Endothelial cell of umbilical vein (primary cell): Measurements from ENCODE around the gene CLEC16A. TPM values are rescaled to one million over a fixed set of nuclear protein-coding genes. Genes with fewer than 3 reads are reported as not detected.

ENCODE experiments used
- BruUV-seq: library from RNA; stranded (reverse); fragments of 400-500 nt; replicated peaks from 2 replicates; lab custom pipeline; 2021; lab: Mats Ljungman, UMichigan
- CTCF ChIA-PET: fragments of 300-600, 350-600 bp; sonication (Branson Sonifier 250); formaldehyde crosslinking; loops from one replicate; lab custom pipeline; 2021; ENCODE audit warnings: antibody characterized with exemption, inconsistent platforms; lab: Charles Lee
- POLR2A ChIA-PET: fragments of 300-600, 350-600 bp; sonication (Branson Sonifier 250); formaldehyde crosslinking; loops from one replicate; lab custom pipeline; 2021; ENCODE audit warnings: antibody characterized with exemption, inconsistent platforms; lab: Charles Lee
- DNase-seq: peaks from one replicate; pipeline ENCODE4 v3.0.0-alpha.2; 2011; ENCODE audit warnings: low read depth, low spot score
- FAIRE-seq: peaks from 2 replicates; lab custom pipeline; 2011; peaks lifted over from hg19 to GRCh38; lab: Jason Lieb, UNC
- H2AFZ ChIP-seq: 2 replicates; pipeline ENCODE4 v1.6.0; 2012; ENCODE audit warnings: low read depth, low read length, control low read depth, inconsistent platforms
- H3K27ac ChIP-seq: 2 replicates; pipeline ENCODE4 v1.5.1; 2011; ENCODE audit warnings: low read depth, mild to moderate bottlenecking, control low read depth, low read length, moderate library complexity; ENCODE audit not compliant: insufficient read depth
- H3K27me3 ChIP-seq, 2 experiments: 2 replicates each; pipeline versions ENCODE4 v1.6.0 to v1.6.1; 2011; ENCODE audit warnings: low read length in 2 of 2, mixed read lengths in 1 of 2; ENCODE audit not compliant: control insufficient read depth in 2 of 2, insufficient read depth in 2 of 2
- H3K36me3 ChIP-seq, 2 experiments: 2 replicates in 1 of 2; 3 replicates in 1 of 2; pipeline ENCODE4 v1.5.1; 2011; ENCODE audit warnings: low read length in 2 of 2, mild to moderate bottlenecking in 1 of 2, moderate library complexity in 1 of 2; ENCODE audit not compliant: control insufficient read depth in 2 of 2, insufficient read depth in 2 of 2; ENCODE audit errors: extremely low read depth in 1 of 2
- H3K4me1 ChIP-seq: 3 replicates; pipeline ENCODE4 v1.5.1; 2011; ENCODE audit warnings: mild to moderate bottlenecking, low read length; ENCODE audit not compliant: control insufficient read depth, insufficient read depth; ENCODE audit errors: extremely low read depth
- H3K4me2 ChIP-seq: 2 replicates; pipeline ENCODE4 v1.6.1; 2011; ENCODE audit warnings: low read length, control low read depth, mixed read lengths; ENCODE audit not compliant: insufficient read depth
- H3K4me3 ChIP-seq, 3 experiments: fragments of 200-600 bp in 1 of 3; sonication (generic), shearing (Covaris generic) in 1 of 3; replicated peaks in 1 of 3; 2 replicates each; pipeline ENCODE4 v1.5.1; 2011 to 2016; ENCODE audit warnings: control low read depth in 3 of 3, low read length in 3 of 3, mild to moderate bottlenecking in 2 of 3, inconsistent platforms in 1 of 3, low read depth in 1 of 3, moderate library complexity in 1 of 3; ENCODE audit not compliant: insufficient read depth in 1 of 3
- H3K79me2 ChIP-seq: 2 replicates; pipeline ENCODE4 v1.6.0; 2012; ENCODE audit warnings: low read length, inconsistent platforms; ENCODE audit not compliant: control insufficient read depth, insufficient read depth
- H3K9ac ChIP-seq: replicated peaks from 2 replicates; pipeline ENCODE3; 2011; ENCODE audit warnings: low read length, control low read depth; ENCODE audit not compliant: insufficient read depth; ENCODE audit errors: extremely low read depth
- H3K9me1 ChIP-seq: replicated peaks from 3 replicates; pipeline ENCODE4 v1.6.0; 2011; ENCODE audit warnings: mild to moderate bottlenecking, low read length; ENCODE audit not compliant: control insufficient read depth, insufficient read depth; ENCODE audit errors: extremely low read depth
- H3K9me3 ChIP-seq: replicated peaks from 2 replicates; pipeline ENCODE4 v1.5.1; 2012; ENCODE audit warnings: low read length, inconsistent platforms; ENCODE audit not compliant: control insufficient read depth, insufficient read depth
- H4K20me1 ChIP-seq: replicated peaks from 2 replicates; pipeline ENCODE3; 2011; ENCODE audit warnings: mild to moderate bottlenecking, low read length; ENCODE audit not compliant: control insufficient read depth, insufficient read depth; ENCODE audit errors: extremely low read depth
- EZH2 ChIP-seq: IDR thresholded peaks from 2 replicates; pipeline ENCODE4 v1.6.1; 2012; ENCODE audit warnings: borderline replicate concordance, low read depth, mild to moderate bottlenecking, moderate library complexity, low read length, inconsistent platforms; ENCODE audit not compliant: severe bottlenecking
- FOS ChIP-seq: IDR thresholded peaks from 2 replicates; pipeline ENCODE4 v1.6.1; 2011; ENCODE audit warnings: mild to moderate bottlenecking, low read length, moderate library complexity, borderline replicate concordance; ENCODE audit not compliant: insufficient read depth
- GATA2 ChIP-seq: IDR thresholded peaks from 2 replicates; pipeline ENCODE4 v1.7.0; 2011; ENCODE audit warnings: low read depth, mild to moderate bottlenecking, moderate library complexity, mixed read lengths, low read length; ENCODE audit not compliant: insufficient read length, insufficient read depth
- JUN ChIP-seq: IDR thresholded peaks from 2 replicates; pipeline ENCODE4 v1.6.1; 2011; ENCODE audit warnings: borderline replicate concordance, low read depth; ENCODE audit not compliant: insufficient read length, insufficient read depth
- MYC ChIP-seq: IDR thresholded peaks from one replicate; pipeline ENCODE4 v1.6.1; 2011; ENCODE audit warnings: mild to moderate bottlenecking, low read depth, low read length
- POLR2A ChIP-seq: IDR thresholded peaks from 2 replicates; pipeline ENCODE4 v1.6.1; 2012; ENCODE audit warnings: low read depth, mild to moderate bottlenecking, control low read depth, low read length
- POLR2AphosphoS5 ChIP-seq: IDR thresholded peaks from 2 replicates; pipeline ENCODE4 v1.6.1; 2012; ENCODE audit warnings: low read depth, mild to moderate bottlenecking, control low read depth, low read length, moderate library complexity; ENCODE audit not compliant: insufficient read depth
- dilution Hi-C: fragments of 300-500 bp; cut with MboI; formaldehyde crosslinking; loops from one replicate; pipeline ENCODE4 v1.15.0; 2019; ENCODE audit warnings: low sequenced_read_pairs; ENCODE audit not compliant: extremely low pct_ligation_motif_present
- intact Hi-C: fragments of 100-400 bp; cut with micrococcal nuclease; formaldehyde crosslinking; loops from one replicate; pipeline ENCODE4 v1.10.0; 2022
- polyA plus RNA-seq, 4 experiments: library from polyadenylated mRNA; depleted of rRNA in 3 of 4; stranded (reverse) in 3 of 4; unstranded in 1 of 4; fragments of >200 nt; gene quantifications; 2 replicates each; pipeline versions ENCODE4 v1.2.1 to v1.2.3, GENCODE V29; 2011 to 2012; ENCODE audit warnings: missing spikeins in 1 of 4
- total RNA-seq: library from RNA; stranded (reverse); gene quantifications from 2 replicates; pipeline ENCODE4 v1.2.3, GENCODE V29; 2021
- TF ChIP-seq, protein P1 (sequence below), 2 donors: IDR thresholded peaks; 1 replicate in 1 of 2; 2 replicates in 1 of 2; pipeline ENCODE4 v1.5.1; 2011; ENCODE audit warnings: low read length in 2 of 2, mild to moderate bottlenecking in 2 of 2, moderate library complexity in 2 of 2, control low read depth in 1 of 2, inconsistent platforms in 1 of 2, low read depth in 1 of 2; ENCODE audit not compliant: insufficient read depth in 1 of 2; ENCODE audit errors: extremely low read depth in 1 of 2
- TF ChIP-seq, protein P2 (sequence below): IDR thresholded peaks from 2 replicates; pipeline ENCODE4 v1.6.1; 2011; ENCODE audit not compliant: insufficient read depth, insufficient read length

CLEC16A gene
- total and polyA plus RNA-seq, 2 donors (not counting 3 experiments of a cell fraction or from before 2014, with no cell fraction given) = 11.4 to 23.3 TPM

DNA sequence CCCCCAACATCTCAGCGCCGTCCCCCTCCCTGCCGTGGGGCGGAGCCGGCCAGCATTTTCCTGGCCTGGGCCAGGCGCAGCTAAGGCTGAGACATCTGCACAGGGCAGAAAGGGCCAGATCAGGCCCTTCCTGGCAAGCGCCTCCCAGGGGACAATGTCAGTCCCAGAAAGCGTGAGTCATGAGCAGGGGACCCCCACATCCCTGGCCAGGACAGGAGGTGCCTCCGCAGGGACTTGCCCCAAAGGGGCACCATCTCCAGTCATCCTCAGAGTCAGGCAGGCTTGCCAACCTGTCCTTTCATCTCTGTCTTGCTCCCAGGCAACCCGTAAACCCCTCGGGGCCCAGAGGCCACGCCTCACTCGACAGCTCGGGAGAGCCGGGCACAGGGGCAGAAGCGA lies 268.4 kb downstream of the CLEC16A start:
- Histone ChIP-seq H3K4me1 (no peaks in the 10 kb centered on the region), H2AFZ (no peak overlapping the region), H3K4me3 (no peak overlapping the region), H3K36me3 (no peaks in the 10 kb centered on the region), H4K20me1 (no peaks in the 10 kb centered on the region), H3K27me3 (no peaks in the 10 kb centered on the region), H3K9me1 (no peaks in the 10 kb centered on the region), H3K27ac (no peak overlapping the region), H3K9me3 (no peaks in the 10 kb centered on the region), H3K79me2 (no peaks in the 10 kb centered on the region), H3K4me2 (no peak overlapping the region), H3K9ac (no peak overlapping the region)
- ChIA-PET POLR2A (no interaction called here), CTCF (no interaction called here)
- dilution Hi-C loops (no loop called here), intact Hi-C loops (no loop called here)
- DNase-seq (no peak), FAIRE-seq (no peak)
- no TSS peak for BruUV-seq
- TF ChIP-seq, protein P1, sequence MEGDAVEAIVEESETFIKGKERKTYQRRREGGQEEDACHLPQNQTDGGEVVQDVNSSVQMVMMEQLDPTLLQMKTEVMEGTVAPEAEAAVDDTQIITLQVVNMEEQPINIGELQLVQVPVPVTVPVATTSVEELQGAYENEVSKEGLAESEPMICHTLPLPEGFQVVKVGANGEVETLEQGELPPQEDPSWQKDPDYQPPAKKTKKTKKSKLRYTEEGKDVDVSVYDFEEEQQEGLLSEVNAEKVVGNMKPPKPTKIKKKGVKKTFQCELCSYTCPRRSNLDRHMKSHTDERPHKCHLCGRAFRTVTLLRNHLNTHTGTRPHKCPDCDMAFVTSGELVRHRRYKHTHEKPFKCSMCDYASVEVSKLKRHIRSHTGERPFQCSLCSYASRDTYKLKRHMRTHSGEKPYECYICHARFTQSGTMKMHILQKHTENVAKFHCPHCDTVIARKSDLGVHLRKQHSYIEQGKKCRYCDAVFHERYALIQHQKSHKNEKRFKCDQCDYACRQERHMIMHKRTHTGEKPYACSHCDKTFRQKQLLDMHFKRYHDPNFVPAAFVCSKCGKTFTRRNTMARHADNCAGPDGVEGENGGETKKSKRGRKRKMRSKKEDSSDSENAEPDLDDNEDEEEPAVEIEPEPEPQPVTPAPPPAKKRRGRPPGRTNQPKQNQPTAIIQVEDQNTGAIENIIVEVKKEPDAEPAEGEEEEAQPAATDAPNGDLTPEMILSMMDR (IDR thresholded peaks at IDR 0.05; ENCODE audit: extremely low read depth in 1 of 2, insufficient read depth in 1 of 2, low read depth in 1 of 2, low read length in 2 of 2) = no peak
- no peak for TF ChIP-seq JUN
- TF ChIP-seq, protein P2, sequence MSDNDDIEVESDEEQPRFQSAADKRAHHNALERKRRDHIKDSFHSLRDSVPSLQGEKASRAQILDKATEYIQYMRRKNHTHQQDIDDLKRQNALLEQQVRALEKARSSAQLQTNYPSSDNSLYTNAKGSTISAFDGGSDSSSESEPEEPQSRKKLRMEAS = no peak
- no peak for TF ChIP-seq MYC
- no peak for TF ChIP-seq EZH2
- TF ChIP-seq GATA2 = no peak
- no peak for TF ChIP-seq POLR2AphosphoS5
- no peak for TF ChIP-seq POLR2A
- no peak for TF ChIP-seq FOS
